Measurements from ENCODE around the gene TUT1.
"Not testable (repeated sequence)": the region's sequence is repeated elsewhere in the genome, so short reads cannot be mapped to it uniquely, and the experiment has no call there.

The TUT1 gene

DNA sequence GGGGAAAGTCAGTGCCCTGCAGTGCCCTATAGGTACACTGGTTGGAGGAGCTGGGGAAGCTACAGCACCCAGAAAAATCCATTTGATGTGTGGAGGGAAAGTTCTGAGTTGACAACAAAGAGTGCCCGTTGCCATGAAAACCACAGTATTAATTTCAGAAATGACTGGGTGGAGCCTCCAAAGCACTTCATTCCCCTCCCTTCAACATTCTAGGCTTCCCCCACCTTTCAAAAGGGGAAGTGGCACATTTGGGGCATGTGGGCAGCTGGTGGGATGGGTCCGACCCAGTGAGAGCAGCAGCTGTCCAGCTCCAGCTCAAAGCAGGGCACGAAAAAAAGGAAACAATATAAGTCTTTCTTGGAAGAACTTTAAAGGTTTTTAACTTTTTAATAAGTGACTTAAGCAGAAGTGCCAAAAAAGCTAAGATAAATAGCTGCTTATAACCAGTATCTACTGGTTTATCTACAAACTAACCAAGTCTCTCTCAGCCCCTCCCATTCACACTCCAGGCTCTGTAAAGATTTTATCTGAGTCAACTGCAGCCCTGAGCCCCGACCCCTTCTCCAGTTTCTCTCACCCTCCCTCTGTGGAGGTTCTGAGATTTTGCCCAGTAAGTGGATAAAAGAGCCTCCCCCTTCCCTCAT lies 35.7 kb downstream of the TUT1 start:
- DNase-seq, result peak; percentile 41

DNA sequence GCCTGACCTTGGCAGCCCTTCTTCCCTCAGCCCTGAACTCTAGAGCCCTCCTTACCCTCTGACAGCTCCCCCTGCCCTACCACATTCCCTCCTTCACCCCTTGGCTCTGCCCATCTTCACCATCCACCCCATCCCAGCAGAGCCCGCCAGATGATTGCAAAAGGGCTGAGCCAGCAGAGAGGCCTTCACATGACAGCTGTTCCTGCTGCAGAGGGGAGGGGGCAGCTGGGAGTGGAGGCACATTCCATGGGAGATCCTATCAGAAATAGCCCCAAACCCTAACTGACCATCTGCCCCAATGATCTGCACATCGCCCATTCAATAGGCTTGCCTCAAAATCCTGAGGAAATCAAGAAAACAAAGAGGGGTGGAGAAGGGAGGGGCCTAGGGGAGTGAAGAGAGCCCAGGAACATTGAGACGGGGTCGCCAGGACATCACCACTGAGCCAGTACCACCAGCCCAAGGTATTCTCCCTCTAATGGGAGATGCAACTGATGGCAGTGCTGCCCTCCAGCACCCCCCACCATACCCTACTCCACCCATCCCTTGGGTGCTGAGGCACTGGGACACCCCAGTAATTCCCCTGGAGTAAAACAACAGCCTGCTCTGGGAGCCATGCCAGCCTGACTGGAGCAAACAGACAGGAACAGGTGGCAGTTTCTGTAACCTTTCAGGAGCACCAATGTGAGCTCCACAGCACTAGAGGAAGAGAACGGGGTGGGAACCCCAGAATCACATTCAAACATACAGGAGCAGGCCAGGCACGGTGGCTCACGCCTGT lies 36.7 kb downstream of the TUT1 start:
- DNase-seq, result no peak

DNA sequence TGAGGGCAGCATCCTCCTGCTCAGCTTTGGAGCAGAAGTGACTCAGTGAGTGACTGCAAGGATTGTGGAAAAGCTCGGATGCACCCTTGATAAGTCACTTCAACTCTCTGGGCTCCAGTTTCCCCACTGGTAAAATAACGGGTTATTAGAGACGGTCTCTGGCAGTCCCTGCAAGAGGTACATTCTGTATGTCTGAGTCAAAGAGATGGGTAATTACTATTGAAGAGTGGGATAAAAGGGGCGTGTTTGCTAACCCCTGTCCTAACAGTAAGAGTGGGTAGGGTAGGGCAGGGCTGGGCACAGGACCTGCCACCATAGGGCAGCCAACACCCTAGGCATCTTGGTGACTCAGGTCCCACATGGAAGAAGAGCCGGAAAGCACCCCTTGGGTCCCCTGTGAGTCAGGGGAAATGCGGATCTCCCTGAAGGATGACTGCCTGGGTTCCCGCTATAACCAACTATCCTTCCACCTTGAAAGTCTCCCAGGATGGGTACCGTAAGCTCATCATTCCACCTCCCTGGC lies 37.4 kb downstream of the TUT1 start:
- DNase-seq, result no peak

DNA sequence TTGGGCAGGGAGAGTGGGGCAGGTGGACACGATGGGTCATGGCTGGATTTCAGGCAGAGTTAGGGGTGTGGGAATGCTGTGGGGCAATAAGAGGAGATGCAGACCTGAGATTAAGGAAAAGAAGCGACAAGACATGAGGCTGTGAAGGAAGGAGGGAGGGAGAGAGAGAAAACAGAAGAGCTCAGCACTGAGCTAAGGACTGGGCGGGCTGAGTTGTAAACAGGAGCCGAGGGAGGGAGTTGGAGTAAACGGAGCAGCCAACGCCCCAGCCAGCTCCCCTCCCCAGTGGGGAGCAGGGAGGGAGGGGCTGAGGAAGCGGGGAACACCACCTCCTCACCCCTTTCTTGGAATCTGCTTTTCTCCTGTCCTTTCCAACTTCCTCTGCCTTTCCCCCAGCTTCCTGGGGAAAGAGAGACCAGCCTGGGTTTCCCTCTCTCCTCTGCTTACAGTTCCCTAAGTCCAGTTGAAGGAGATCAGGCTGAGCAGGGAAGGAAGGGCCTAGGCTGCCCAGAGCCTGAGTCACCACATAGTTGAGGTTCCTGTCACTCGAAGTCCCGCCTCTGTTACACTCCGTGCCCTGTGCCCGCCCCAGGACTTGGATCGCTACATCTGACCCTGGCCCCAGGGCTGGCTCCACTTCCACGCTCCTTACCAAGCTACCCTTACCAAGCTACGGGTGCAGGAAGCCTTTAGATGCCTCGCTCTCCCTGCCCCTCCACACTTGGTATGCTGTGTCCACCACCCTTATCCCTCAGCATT lies 38.1 kb downstream of the TUT1 start:
- no peak for DNase-seq

DNA sequence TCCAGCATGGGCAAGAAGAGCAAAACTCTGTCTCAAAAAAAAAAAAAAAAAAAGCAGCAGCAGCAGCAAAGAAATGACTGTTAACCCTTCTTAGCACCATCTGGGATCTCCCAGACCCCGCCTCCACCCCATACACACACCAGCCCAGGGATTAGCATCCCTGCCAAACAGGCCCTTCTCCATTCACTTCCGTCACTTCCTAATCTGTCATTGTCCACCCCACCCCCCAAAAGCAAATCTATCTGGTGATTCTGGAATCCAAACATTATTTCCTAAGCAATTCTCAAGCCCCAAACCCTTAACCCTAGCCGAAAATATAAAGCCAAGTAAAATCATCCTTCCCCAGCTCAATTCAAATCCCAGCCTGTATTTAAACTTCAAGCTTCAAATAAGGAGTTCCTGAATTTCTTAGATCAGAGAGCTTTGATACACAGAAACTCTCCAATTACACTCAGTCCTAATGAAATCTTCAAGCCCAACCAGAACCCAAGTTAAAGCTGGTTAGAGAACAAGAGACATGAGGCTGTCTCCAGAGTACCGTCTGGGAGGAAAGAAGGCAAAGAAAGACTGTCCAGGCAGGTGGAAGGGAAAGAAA lies 38.7 kb downstream of the TUT1 start:
- no peak for DNase-seq

DNA sequence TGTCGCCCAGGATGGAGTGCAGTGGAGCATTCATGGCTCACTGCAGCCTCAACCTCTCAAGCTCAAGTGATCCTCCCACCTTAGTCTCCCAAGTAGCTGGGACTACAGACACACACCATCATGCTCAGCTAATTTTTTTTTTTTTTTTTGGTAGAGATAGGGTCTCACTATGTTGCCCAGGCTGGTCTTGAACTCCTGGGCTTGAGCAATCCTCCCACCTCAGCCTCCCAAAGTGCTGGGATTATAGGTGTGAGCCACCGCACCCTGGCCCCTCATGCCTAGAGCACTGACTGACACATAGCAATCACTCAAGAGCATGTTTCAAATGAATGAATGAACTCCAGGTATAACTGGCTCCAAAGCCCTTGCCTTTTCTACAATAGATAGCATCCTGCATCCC lies 40.8 kb downstream of the TUT1 start:
- DNase-seq, result not testable (repeated sequence)

DNA sequence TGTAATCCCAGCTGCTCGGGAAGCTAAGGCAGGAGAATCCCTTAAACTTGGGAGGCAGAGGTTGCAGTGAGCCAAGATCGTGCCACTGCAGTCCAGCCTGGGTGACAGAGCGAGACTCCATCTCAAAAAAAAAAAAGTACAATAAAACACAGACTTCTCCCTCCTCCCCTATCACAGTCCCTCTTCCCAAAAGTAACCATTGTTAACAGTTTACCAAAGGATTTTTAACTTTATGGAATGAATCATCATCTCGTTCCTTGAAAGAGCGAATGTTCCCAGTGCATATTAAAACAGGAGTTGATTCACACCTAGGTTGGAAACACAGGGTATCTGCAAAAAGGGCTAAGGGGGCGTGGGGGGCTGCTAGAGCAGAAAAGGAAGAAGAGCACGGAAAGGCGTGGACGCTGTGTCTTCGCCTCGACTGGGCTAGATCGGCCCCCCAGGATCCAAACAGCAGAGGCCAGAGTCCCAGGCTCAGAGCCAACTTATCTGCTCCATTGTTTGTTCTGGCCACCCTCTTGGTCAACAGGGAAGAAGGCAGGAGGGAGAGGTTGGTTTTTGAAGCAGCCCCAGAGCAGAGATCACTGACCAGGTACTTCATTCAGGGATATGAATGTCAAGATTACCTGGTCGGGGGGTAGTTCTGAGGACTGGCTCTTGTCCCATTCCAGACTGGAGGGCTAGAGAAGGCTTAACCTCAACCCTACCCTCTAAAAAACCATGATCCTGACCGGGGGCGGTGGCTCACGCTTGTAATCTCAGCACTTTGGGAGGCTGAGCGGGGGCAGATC lies 42.6 kb downstream of the TUT1 start:
- no peak for DNase-seq

DNA sequence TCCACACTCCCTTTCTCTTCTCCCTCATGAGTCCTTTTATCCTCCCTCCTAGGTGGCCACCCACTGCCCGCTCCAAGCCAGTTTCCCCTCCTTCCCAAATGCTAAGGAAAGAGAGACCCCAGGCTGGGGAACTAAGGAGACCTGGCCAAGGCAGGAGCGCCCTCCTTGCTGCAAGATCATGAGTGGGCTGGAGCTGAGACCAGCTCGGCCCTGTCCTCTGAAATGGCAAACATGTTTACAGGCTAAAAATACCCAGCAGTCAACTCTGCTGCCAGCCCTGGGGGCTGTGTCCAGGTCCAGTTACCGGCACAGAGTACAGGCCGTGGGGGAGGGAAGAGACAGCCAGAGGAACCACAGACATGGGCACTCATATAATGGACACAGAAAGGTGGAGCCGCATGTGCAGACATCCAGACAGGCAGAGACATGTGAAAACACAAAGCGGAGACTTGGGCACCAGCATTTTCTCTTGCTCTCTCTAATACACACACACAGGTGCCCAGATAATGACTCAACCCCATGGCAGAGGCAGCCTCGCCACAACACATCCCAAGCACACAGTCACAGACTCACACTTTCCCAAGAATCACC lies 43.5 kb downstream of the TUT1 start:
- peak; percentile 40 for DNase-seq

DNA sequence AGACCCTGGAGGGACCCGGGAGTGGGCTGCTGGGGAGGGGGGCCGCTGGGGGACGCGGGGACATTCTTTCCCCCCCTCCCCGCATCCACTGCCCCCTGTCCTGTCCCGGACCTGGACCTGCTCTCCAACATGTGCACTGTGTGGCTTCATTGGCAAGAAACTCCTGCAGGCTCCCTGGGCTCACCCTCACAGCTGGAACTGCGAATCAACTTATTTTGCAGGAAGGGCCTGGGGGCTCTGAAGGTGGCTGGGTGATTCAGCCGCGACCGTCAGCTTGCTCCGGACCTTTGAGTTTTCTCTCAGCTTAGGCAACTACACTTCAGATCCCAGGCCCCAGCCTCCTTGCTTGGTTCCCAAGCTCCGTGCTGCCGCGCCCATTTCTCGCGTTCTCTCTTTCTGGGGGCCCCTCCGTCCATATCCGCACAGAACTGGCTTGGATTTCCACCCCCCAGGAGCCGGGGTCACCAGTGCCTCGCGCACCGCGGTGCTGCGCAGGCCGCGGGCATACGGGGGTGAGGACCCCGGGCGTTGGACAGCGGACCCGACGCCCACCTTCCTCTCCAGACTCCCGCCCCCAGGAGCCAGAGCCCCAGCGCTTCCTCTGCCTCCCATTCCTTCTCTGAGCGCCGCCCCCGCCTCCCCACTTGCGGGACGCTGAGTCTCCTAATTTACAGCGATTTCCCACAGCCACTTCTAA lies 44.2 kb downstream of the TUT1 start:
- peak; percentile 56 for DNase-seq

DNA sequence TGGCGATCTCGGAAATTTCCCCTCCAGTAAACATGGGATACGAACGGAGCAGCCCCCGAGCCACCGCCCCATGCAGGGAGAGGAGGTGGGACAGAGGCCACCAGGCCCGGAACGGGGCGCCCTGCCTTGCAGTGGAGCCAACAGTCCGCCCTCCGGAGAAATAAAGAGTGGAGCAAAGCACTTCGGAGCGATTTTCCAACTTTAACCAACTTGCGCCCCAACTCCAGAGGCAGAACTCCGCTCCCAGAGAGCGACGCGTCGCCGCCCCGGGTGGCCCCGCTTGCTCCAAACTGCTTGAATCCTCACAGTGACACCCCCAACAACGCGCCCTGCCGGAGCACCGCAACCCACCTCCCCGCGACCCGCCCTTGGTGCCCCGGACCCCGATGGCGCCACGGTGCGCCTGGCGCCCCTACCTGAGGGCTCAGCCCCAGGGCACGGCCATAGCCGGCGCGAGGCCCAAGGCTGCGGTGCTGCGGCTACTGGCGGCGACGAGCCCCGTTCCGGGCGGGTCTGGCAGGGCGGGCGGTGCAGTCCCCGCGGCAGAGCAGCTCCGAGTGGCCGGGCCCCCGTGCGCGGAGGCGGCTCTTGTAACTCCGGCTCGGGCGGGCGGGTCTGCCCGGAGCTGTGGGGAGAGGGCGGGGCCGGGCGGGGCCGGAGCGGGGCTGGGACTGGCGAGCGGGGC lies 44.9 kb downstream of the TUT1 start, which contains the start of gene AHNAK:
AHNAK (minus strand) TSS at position 563 of the 685 bp plus-strand sequence. CDS start 10,708 bp downstream, outside the sequence.
- DNase-seq, result peak; percentile 73

DNA sequence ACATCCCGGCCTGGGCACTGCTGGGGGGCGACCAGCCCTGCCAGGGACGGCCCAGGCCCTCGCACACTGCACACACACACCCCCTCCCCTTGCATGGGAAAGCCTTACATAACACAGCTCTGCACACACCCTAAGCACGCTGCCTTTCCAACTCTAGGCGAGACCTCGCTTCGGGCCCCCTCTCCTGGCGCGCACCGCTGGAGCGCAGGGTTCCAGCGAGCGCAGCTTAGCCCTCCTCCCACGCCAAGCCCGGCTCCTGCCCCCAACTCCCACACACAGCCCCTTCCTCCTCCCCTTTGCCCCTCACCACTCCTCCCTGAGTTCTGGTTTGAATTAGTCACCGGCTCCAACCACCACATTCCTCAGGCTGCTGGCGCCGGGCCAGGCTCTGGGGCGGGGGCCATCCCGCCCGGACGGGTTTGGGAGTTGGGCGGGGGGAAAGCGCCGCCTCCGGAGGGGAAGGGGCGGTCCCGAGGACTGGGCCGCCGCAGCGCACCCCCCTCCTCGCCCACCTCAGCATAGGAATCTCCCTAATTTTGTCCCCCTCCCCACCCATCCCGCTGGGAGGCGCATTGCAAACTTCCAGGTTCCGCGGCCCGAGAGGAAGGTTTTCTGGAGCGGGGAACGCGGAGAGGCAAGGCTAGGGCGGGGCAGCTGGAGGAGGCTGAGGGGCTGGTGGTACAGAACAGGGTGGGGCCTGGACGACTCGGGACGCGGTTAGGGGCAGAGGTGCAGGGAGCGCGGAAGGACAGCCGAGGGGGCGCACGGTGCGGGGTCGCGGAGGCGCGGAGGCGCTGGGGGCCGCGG lies 45.7 kb downstream of the TUT1 start:
- peak; percentile 61 for DNase-seq

DNA sequence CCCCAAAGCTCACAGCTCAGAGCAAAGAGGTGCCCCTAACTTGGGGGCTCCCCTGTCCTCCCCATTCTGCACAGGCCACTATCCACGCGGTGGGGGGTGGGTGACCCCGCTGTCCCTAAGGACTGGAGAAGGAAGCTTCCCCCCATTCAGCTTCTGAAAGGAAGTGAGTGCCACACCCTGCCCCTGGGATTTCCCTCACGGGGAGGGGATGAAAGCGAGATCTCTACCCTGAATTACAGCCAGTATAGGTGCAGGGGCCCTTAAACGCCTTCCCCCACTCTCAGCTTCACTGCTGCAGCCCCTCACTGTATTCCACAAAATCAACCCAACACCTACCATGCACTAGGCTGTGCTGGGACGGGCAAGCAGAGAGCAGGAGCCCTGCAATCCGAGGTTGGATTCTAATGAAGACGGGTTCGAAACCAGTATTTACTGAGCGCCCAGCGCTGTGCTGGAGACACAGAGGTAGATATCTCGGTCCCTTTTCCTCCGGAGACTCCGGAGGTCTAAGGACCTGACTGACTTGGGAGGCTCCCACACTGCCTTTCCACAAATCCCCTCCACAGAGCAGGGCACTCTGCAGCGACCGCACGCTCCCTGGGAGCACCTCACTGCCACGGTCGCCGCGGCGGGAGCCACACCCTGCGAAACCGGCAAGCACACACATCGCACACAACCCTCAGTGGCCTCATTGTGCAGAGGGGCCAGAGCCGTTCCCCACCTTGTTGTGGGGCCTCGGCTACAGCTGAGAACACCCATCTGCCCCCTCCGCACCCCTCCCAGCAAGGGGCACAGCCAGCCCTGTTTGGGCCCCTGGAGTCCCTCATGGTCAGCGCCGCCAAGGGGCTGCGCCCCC lies 46.5 kb downstream of the TUT1 start:
- peak; percentile 46 for DNase-seq

DNA sequence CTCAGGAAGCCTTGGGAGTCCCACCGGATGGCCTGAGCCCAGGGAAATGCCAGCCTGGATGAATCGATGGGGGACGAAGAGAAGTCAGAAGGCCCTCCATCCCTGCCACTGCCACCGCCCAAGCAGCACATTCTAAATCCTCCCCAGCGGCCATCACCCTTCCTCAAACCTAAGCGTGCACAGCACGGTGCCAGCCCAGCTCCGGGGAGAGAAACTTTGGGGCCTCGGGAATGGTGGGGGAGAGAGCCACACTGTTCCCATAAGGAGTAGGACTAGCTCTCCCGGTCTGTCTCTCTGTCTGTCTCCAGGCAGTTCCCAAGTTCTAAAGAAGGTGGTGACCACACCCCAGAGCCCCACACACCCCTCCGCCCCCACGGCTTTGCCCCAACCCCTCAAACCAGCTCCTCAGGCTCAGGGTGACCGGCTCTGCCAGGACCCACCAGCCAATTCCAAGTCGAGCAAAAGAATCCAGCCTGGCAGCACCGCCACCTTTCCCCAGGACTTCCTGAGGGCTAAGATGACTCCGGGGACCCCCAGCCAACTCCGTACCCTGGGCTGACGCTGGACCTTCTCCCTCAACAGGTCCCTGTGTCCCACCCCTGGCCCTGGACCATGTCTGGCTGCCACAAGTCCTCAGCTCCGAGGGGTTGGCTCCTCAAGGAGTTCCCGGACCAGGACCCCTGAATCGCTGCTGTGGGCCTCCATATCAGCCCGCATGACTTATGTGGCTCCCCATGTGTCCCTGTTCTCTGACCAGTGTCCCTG lies 47.5 kb downstream of the TUT1 start:
- DNase-seq, result no peak

DNA sequence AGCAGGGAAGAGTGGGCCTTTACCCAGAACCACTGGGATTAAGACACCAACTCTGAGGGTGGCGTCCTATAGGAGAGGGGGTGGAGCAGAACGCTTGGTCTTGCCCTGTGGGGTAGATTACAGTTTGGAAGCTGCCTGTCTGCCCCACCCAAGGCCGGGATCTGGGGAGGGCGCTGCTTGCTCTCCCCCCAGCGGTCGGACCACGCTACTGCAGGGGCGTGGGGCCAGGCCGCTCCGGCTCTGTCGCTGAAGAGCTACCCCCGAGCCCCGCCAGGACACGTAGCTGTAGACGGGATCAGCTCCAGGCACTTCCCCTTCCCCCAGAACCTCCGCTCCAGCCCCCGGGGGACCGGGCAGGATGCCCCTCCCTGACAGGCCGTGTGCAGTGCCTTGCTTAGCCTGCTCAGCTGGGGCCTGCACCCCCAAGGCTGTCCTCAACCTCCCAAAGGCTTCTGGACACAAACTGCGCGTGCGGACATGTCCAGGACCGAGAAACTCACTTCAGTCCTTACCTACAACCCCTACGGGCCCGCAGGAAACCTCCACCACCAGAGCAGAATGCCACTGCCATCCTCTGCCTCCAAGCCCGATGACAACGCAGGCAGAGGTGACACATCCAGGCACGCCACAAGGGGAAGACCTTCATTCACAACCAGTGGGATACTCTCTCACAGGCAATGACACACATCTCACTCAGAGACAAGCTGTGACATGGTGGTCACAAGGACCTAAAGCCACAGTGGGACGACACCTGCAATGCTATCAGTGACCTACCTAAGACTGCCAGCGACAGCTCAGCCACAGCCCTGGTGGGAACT lies 48.4 kb downstream of the TUT1 start:
- DNase-seq, result peak; percentile 89

DNA sequence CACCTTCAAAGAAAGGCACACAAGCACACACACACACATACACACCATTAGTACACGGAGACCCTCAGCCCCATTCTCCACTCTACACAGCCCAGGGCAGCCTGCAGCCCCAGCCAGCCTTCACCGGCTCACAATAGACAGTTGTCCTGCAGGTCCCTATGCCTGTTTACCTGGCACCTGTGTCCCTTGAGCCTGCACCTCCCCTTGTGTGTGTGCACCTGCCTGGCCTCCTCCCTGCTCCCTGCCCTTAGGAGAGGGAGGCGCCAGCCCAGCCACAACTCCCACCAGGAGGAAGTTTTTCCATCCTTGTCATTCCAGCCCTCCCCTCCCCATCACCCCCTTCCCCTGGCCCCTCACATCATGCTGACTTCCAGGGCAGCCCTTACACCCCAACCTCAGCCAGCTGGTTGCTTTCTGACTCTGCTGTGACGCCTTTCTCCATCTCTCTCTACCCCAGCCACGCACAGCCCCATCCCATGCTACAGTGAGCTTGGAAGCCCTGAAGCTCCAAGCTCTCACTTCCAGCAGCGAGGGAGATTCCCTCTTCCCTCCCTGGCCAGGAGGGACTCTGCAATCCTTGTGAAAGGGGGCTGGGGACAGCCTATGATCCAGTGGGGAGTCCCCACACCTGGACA lies 49.1 kb downstream of the TUT1 start:
- peak; percentile 91 for DNase-seq

Measured in DMS53 (cell line).